Epidermal melanocyte (primary cell): ENCODE measurements around the gene EAF2.
"Not testable (repeated sequence)": the region's sequence is repeated elsewhere in the genome, so short reads cannot be mapped to it uniquely, and the experiment has no call there.

Experiments
- DNase-seq: peaks from one replicate; pipeline ENCODE4 v3.0.0; 2011; ENCODE audit warnings: low spot score; ENCODE audit not compliant: insufficient read length

Gene EAF2

GRCh38 chr3:121863247-121863646 lies 28.2 kb downstream of the EAF2 start:
- not testable (repeated sequence) for DNase-seq

- no peak for DNase-seq
These were observed 28.8 kb downstream of the EAF2 start for GRCh38 chr3:121863801-121864200.

- DNase-seq: no peak
These were observed 34.7 kb downstream of the EAF2 start for GRCh38 chr3:121869736-121870135.

- no peak for DNase-seq
These were observed 35.7 kb downstream of the EAF2 start for GRCh38 chr3:121870717-121871116.

- DNase-seq: no peak
These were observed 36.4 kb downstream of the EAF2 start for GRCh38 chr3:121871430-121871829.

GRCh38 chr3:121878411-121878810 lies 43.4 kb downstream of the EAF2 start:
- no peak for DNase-seq

GRCh38 chr3:121883507-121883906 lies 48.5 kb downstream of the EAF2 start:
- no peak for DNase-seq

GRCh38 chr3:121885386-121885785 lies 50.4 kb downstream of the EAF2 start:
- no peak for DNase-seq

- DNase-seq: no peak
These were observed 59.4 kb downstream of the EAF2 start, which contains the start of gene SLC15A2 for GRCh38 chr3:121894301-121894990. Gene SLC15A2 (plus strand): TSS chr3:121894401. CDS start chr3:121894477, 76 bp downstream.

GRCh38 chr3:121895121-121895520 lies 60.1 kb downstream of the EAF2 start:
- no peak for DNase-seq

GRCh38 chr3:121895736-121896135 lies 60.7 kb downstream of the EAF2 start:
- DNase-seq: no peak

GRCh38 chr3:121896823-121897222 lies 61.8 kb downstream of the EAF2 start:
- DNase-seq: no peak

GRCh38 chr3:121897296-121897695 lies 62.3 kb downstream of the EAF2 start:
- no peak for DNase-seq

GRCh38 chr3:121913305-121913990 lies 78.4 kb downstream of the EAF2 start:
- no peak for DNase-seq

GRCh38 chr3:121914081-121914998 lies 79.3 kb downstream of the EAF2 start:
- DNase-seq: no peak

GRCh38 chr3:121916189-121916588 lies 81.2 kb downstream of the EAF2 start:
- no peak for DNase-seq

GRCh38 chr3:121918779-121919483 lies 83.9 kb downstream of the EAF2 start:
- DNase-seq: no peak

GRCh38 chr3:121924734-121925133 lies 89.7 kb downstream of the EAF2 start:
- no peak for DNase-seq

GRCh38 chr3:121926380-121926779 lies 91.4 kb downstream of the EAF2 start:
- DNase-seq: no peak
